GM23338 (cell line): Measurements from ENCODE around the gene POLR3G. TPM values are rescaled to one million over a fixed set of nuclear protein-coding genes. Genes with fewer than 3 reads are reported as not detected.

ENCODE experiments used
- ATAC-seq: fragments of 200-7000 bp; cut with Tn5 transposase; 3 replicates; pipeline ENCODE4 v1.9.1; 2020
- DNase-seq: peaks from one replicate; pipeline ENCODE4 v3.0.0-alpha.2; 2015; ENCODE audit warnings: low spot score
- H2AFZ ChIP-seq: fragments of 200-600 bp; sonication (generic); 2 replicates; pipeline ENCODE4 v1.8.0; 2016; ENCODE audit warnings: antibody characterized with exemption, mild to moderate bottlenecking, moderate library complexity
- H3F3A ChIP-seq: fragments of 200-600 bp; sonication (generic); replicated peaks from 2 replicates; pipeline ENCODE4 v1.8.0; 2017; ENCODE audit warnings: antibody characterized with exemption, mixed run types, low read depth
- H3K27ac ChIP-seq: fragments of 200-600 bp; sonication (generic); 2 replicates; pipeline ENCODE4 v1.6.1; 2016; ENCODE audit warnings: low read depth
- H3K27me3 ChIP-seq: fragments of 200-600 bp; sonication (generic); 2 replicates; pipeline ENCODE4 v1.8.0; 2016; ENCODE audit warnings: mild to moderate bottlenecking, mixed run types, moderate library complexity; ENCODE audit not compliant: insufficient read depth
- H3K36me3 ChIP-seq: fragments of 200-600 bp; sonication (generic); 2 replicates; pipeline ENCODE4 v1.8.0; 2016; ENCODE audit warnings: mild to moderate bottlenecking; ENCODE audit not compliant: insufficient read depth
- H3K4me1 ChIP-seq: fragments of 200-600 bp; sonication (generic); 2 replicates; pipeline ENCODE4 v1.8.0; 2016; ENCODE audit warnings: mild to moderate bottlenecking, moderate library complexity; ENCODE audit not compliant: insufficient read depth
- H3K4me2 ChIP-seq: fragments of 200-600 bp; sonication (generic); 2 replicates; pipeline ENCODE4 v1.7.1; 2017; ENCODE audit warnings: mixed run types
- H3K4me3 ChIP-seq: fragments of 200-600 bp; sonication (generic); 2 replicates; pipeline ENCODE4 v1.6.1; 2016; ENCODE audit warnings: mixed run types
- H3K79me2 ChIP-seq: fragments of 200-600 bp; sonication (generic); replicated peaks from 2 replicates; pipeline ENCODE4 v1.8.0; 2017; ENCODE audit warnings: mild to moderate bottlenecking; ENCODE audit not compliant: insufficient read depth
- H3K9me2 ChIP-seq: fragments of 200-600 bp; sonication (generic); 2 replicates; pipeline ENCODE4 v1.8.0; 2017; ENCODE audit not compliant: insufficient read depth
- H4K20me1 ChIP-seq: fragments of 200-600 bp; sonication (generic); replicated peaks from 2 replicates; pipeline ENCODE4 v1.8.0; 2017; ENCODE audit warnings: mild to moderate bottlenecking; ENCODE audit not compliant: insufficient read depth
- H3K27ac Mint-ChIP-seq: 2 replicates; pipeline ENCODE4 v1.8.0; 2020; ENCODE audit warnings: inconsistent platforms, mild to moderate bottlenecking, moderate library complexity, mixed read lengths
- H3K27me3 Mint-ChIP-seq: 3 replicates; pipeline ENCODE4 v1.8.0; 2022; ENCODE audit warnings: low read depth, mild to moderate bottlenecking, moderate library complexity, mixed read lengths, inconsistent platforms; ENCODE audit not compliant: insufficient read depth, poor library complexity
- H3K36me3 Mint-ChIP-seq: 3 replicates; pipeline ENCODE4 v1.8.0; 2021; ENCODE audit warnings: low read depth, mild to moderate bottlenecking, inconsistent platforms, moderate library complexity, mixed read lengths
- H3K4me1 Mint-ChIP-seq: 3 replicates; pipeline ENCODE4 v1.8.0; 2020; ENCODE audit warnings: mild to moderate bottlenecking, inconsistent platforms, mixed read lengths
- H3K4me3 Mint-ChIP-seq: 3 replicates; pipeline ENCODE4 v1.8.0; 2021; ENCODE audit warnings: moderate library complexity, mild to moderate bottlenecking, inconsistent platforms, mixed read lengths
- H3K9me3 Mint-ChIP-seq: 3 replicates; pipeline ENCODE4 v1.8.0; 2020; ENCODE audit warnings: moderate library complexity, mild to moderate bottlenecking, inconsistent platforms, mixed read lengths
- CREB1 ChIP-seq: fragments of 250-450 bp; sonication (Bioruptor Pico); IDR thresholded peaks from 2 replicates; pipeline ENCODE4 v1.5.0; 2020; ENCODE audit warnings: low read depth, mild to moderate bottlenecking, moderate library complexity
- CTCF ChIP-seq, 2 experiments: fragments of 200-600 bp in 1 of 2; sonication (generic) in 1 of 2; conservative IDR thresholded peaks; 2 replicates each; pipeline versions ENCODE4 v1.5.1 to v1.6.1; 2016 to 2017; ENCODE audit warnings: antibody characterized with exemption in 2 of 2, low read depth in 2 of 2, mild to moderate bottlenecking in 2 of 2, moderate library complexity in 1 of 2
- JUNB ChIP-seq: IDR thresholded peaks from one replicate; pipeline ENCODE4 v1.6.1; 2016; ENCODE audit warnings: antibody characterized with exemption; ENCODE audit not compliant: unreplicated experiment
- NANOG ChIP-seq: IDR thresholded peaks from 2 replicates; pipeline ENCODE4 v1.6.1; 2016; ENCODE audit warnings: antibody characterized with exemption, borderline replicate concordance
- POLR2AphosphoS5 ChIP-seq: IDR thresholded peaks from 2 replicates; pipeline ENCODE4 v1.6.1; 2016; ENCODE audit warnings: antibody characterized with exemption, low read depth
- STAT1 ChIP-seq: IDR thresholded peaks from one replicate; pipeline ENCODE4 v1.6.1; 2016; ENCODE audit warnings: antibody characterized with exemption; ENCODE audit not compliant: unreplicated experiment
- ZNF114 ChIP-seq: fragments of 250-450 bp; sonication (Bioruptor Pico); IDR thresholded peaks from 2 replicates; pipeline ENCODE4 v1.5.0; 2020; ENCODE audit warnings: mild to moderate bottlenecking, moderate library complexity
- ZNF331 ChIP-seq: fragments of 250-450 bp; sonication (Bioruptor Pico); IDR thresholded peaks from 2 replicates; pipeline ENCODE4 v1.5.0; 2020; ENCODE audit warnings: low read depth, mild to moderate bottlenecking, moderate library complexity
- ZNF462 ChIP-seq: fragments of 250-450 bp; sonication (Bioruptor Pico); IDR thresholded peaks from 2 replicates; pipeline ENCODE4 v1.5.0; 2020; ENCODE audit warnings: mild to moderate bottlenecking, moderate library complexity
- polyA plus RNA-seq: library from polyadenylated mRNA; unstranded; fragments of >200 nt; fragmentation: Nextera tagmentation; extraction: Ambion mirVana; gene quantifications from 2 replicates; pipeline ENCODE4 v1.2.1, GENCODE V29; 2016
- total RNA-seq: library from RNA; depleted of rRNA; stranded (reverse); fragments of >200 nt; shearing (Covaris generic); gene quantifications from 2 replicates; pipeline ENCODE4 v1.2.3, GENCODE V29; 2014
- TF ChIP-seq, protein P1 (sequence below): IDR thresholded peaks from one replicate; pipeline ENCODE4 v1.6.1; 2018; ENCODE audit warnings: antibody characterized with exemption; ENCODE audit not compliant: unreplicated experiment

POLR3G gene
- total and polyA plus RNA-seq, 2 experiments from 2014 or later = 147 to 376 TPM

- TF ChIP-seq ZNF462 (CRISPR knock-in tag) (no peak), ZNF114 (CRISPR knock-in tag) (no peak), JUNB (no peak)
- Mint-ChIP-seq H3K36me3 (no peaks in the 10 kb centered on the region), H3K4me3 (no peak overlapping the region), H3K4me1 (no peaks in the 10 kb centered on the region), H3K27ac (no peak overlapping the region), H3K9me3 (no peaks in the 10 kb centered on the region), H3K27me3 (no peaks in the 10 kb centered on the region)
- no peak for ATAC-seq
- H3K9me2 ChIP-seq = no peaks in the 10 kb centered on the region
- no peaks in the 10 kb centered on the region for H3K36me3 ChIP-seq
- no peaks in the 10 kb centered on the region for H3K79me2 ChIP-seq
- no peak overlapping the region for H3K27ac ChIP-seq
- no peaks in the 10 kb centered on the region for H3K4me1 ChIP-seq
- H3K4me2 ChIP-seq = no peak overlapping the region
- no peak overlapping the region for H3K4me3 ChIP-seq
- H3K27me3 ChIP-seq = no peaks in the 10 kb centered on the region
- H4K20me1 ChIP-seq = no peaks in the 10 kb centered on the region
- H2AFZ ChIP-seq = no peak overlapping the region
- DNase-seq = no peak
- H3F3A ChIP-seq = no peaks in the 10 kb centered on the region
These were observed 27.7 kb upstream of the POLR3G start for GRCh38 chr5:90446961-90447360.

DNA sequence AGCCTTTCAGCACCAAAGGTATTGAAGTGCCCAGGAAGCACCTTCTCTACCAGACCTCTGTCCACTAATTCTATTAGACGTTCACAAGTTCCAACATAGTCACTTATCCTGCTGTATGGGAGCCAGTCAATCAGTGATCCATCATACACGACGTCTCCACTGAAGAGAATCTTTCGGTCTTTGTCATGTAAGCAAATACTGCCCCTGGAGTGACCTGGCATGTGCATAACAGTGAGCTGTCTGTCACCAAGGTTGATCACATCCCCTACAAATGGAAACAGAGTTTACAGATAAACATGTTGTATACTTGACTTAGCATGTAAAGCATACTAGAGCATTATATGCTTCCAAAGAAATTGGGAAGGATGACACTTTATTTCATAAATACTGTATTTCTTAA, 13.4 kb upstream of the POLR3G start:
- Histone ChIP-seq H3F3A (no peaks in the 10 kb centered on the region), H3K4me2 (peak overlapping the region; percentile 20; the same call in 1 of the 2 replicates), H3K4me3 (no peak overlapping the region), H3K4me1 (peaks cover 3% of the 10 kb centered on the region; the same call in 1 of the 2 replicates), H3K9me2 (no peaks in the 10 kb centered on the region), H3K36me3 (no peaks in the 10 kb centered on the region), H3K79me2 (peaks cover 3% of the 10 kb centered on the region; the same call in 1 of the 2 replicates), H4K20me1 (no peaks in the 10 kb centered on the region), H2AFZ (no peak overlapping the region), H3K27me3 (no peaks in the 10 kb centered on the region), H3K27ac (no peak overlapping the region)
- ATAC-seq = peak; percentile 69
- H3K4me1 Mint-ChIP-seq = peaks cover 8% of the 10 kb centered on the region; the same call in 2 of the 3 replicates
- peak; percentile 19 for DNase-seq
- no peaks in the 10 kb centered on the region for H3K9me3 Mint-ChIP-seq
- H3K4me3 Mint-ChIP-seq = no peak overlapping the region
- no peaks in the 10 kb centered on the region for H3K36me3 Mint-ChIP-seq
- peaks cover 2% of the 10 kb centered on the region for H3K27me3 Mint-ChIP-seq
- H3K27ac Mint-ChIP-seq = no peak overlapping the region
- no peak for TF ChIP-seq NANOG
- TF ChIP-seq CTCF (conservative IDR thresholded peaks at IDR 0.05; ENCODE audit: low read depth in 2 of 2) = no peak
- TF ChIP-seq POLR2AphosphoS5 = no peak
- no peak for TF ChIP-seq ZNF331 (CRISPR knock-in tag)
- TF ChIP-seq, protein P1, sequence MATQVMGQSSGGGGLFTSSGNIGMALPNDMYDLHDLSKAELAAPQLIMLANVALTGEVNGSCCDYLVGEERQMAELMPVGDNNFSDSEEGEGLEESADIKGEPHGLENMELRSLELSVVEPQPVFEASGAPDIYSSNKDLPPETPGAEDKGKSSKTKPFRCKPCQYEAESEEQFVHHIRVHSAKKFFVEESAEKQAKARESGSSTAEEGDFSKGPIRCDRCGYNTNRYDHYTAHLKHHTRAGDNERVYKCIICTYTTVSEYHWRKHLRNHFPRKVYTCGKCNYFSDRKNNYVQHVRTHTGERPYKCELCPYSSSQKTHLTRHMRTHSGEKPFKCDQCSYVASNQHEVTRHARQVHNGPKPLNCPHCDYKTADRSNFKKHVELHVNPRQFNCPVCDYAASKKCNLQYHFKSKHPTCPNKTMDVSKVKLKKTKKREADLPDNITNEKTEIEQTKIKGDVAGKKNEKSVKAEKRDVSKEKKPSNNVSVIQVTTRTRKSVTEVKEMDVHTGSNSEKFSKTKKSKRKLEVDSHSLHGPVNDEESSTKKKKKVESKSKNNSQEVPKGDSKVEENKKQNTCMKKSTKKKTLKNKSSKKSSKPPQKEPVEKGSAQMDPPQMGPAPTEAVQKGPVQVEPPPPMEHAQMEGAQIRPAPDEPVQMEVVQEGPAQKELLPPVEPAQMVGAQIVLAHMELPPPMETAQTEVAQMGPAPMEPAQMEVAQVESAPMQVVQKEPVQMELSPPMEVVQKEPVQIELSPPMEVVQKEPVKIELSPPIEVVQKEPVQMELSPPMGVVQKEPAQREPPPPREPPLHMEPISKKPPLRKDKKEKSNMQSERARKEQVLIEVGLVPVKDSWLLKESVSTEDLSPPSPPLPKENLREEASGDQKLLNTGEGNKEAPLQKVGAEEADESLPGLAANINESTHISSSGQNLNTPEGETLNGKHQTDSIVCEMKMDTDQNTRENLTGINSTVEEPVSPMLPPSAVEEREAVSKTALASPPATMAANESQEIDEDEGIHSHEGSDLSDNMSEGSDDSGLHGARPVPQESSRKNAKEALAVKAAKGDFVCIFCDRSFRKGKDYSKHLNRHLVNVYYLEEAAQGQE = no peak
- TF ChIP-seq ZNF114 (CRISPR knock-in tag) = no peak
- TF ChIP-seq CREB1 = no peak
- TF ChIP-seq STAT1 = no peak
